ENCODE data around the gene FBXL7. TPM values are rescaled to one million over a fixed set of nuclear protein-coding genes. Genes with fewer than 3 reads are reported as not detected.
A peak's percentile ranks its signal among the peaks of the same experiment; 100 is the strongest.

The FBXL7 gene
- total RNA-seq, 1 donor from 2014 or later = 13.3 TPM

GRCh38 chr5:15718421-15719179 is 218.6 kb downstream of the FBXL7 start:
- no peak for TF ChIP-seq CTCF (IDR thresholded peaks at IDR 0.05)
- DNase-seq = no peak
- no peak for ATAC-seq
- intact Hi-C loops (cut with DNase I) = no loop called here
- Histone ChIP-seq H3K4me1 (peaks cover 2% of the 10 kb centered on the region), H3K27ac (no peak overlapping the region), H3K36me3 (no peaks in the 10 kb centered on the region), H3K4me3 (no peak overlapping the region), H3K27me3 (no peaks in the 10 kb centered on the region), H3K9me3 (no peaks in the 10 kb centered on the region)

DNA sequence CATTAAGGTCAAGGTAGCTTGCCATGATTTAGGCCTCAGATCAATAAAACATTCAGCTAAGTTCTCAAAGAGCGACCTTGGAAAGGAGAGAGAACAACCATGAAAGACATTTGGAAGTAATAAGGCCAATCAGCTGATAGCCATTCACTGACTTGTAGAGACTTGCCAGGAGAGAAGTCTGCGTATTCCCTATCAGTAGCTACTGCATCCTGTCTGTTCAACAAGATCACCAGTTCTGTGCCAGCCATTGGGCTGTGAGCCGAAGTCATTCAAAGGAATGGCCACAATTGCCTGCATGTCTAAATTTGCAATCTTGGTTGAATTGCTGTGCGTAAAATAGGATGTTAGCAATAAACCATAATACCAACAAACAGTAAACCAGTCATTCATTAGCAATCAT is 219.8 kb downstream of the FBXL7 start:
- H3K9me3 ChIP-seq = no peaks in the 10 kb centered on the region
- H3K27me3 ChIP-seq = no peaks in the 10 kb centered on the region
- DNase-seq (no peak), ATAC-seq (no peak)
- no peak for TF ChIP-seq CTCF (IDR thresholded peaks at IDR 0.05)
- intact Hi-C loops (cut with DNase I) = no loop called here
- H3K4me1 ChIP-seq = peaks cover 2% of the 10 kb centered on the region
- no peak overlapping the region for H3K4me3 ChIP-seq
- H3K36me3 ChIP-seq = no peaks in the 10 kb centered on the region
- no peak overlapping the region for H3K27ac ChIP-seq

DNA sequence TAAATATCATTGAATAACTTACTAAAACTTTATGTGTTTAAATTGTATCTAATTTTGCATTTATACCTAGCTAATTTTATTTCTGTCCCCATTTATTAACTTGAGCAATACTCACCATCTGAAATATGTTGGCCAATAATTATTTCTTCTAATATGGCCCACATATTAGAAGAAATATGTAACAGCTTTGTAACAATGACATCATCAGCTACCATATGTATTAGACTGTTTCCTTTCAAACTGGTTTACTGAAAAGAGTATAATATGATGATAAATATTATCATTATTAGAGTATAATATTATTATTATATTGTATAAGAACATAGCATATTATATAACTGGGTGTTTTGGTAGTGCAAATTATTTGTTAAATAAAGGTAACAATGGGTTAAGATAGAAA is 220.5 kb downstream of the FBXL7 start:
- ATAC-seq (no peak), DNase-seq (no peak)
- no peak for TF ChIP-seq CTCF (IDR thresholded peaks at IDR 0.05)
- no peak overlapping the region for H3K27ac ChIP-seq
- H3K4me3 ChIP-seq = no peak overlapping the region
- intact Hi-C loops (cut with DNase I) = no loop called here
- no peaks in the 10 kb centered on the region for H3K9me3 ChIP-seq
- no peaks in the 10 kb centered on the region for H3K36me3 ChIP-seq
- H3K27me3 ChIP-seq = no peaks in the 10 kb centered on the region
- H3K4me1 ChIP-seq = peaks cover 2% of the 10 kb centered on the region

GRCh38 chr5:15722305-15722704 is 222.3 kb downstream of the FBXL7 start:
- intact Hi-C loops (cut with DNase I) = no loop called here
- peak; percentile 96 for ATAC-seq

DNA sequence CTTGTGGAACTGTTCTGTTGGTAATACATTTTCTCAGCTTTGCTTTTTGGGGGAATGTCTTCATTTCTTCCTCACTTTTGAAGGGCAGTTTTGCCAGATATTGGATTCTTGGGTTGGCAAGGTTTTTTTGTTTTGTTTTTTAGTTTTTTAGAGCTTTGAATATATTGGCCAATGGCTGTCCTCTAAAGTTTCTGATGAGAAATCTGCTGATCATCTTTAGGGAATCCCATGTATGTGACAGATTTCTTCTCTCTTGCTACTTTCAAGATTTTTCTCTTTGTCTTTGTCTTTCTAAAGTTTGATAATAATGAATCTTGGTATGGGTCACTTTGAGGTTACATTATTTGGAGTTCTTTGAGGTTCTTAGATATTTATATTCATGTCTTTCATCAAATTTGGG is 227.4 kb downstream of the FBXL7 start:
- H3K9me3 ChIP-seq = peaks cover 6% of the 10 kb centered on the region
- H3K4me3 ChIP-seq = no peak overlapping the region
- H3K27me3 ChIP-seq = no peaks in the 10 kb centered on the region
- H3K27ac ChIP-seq = no peak overlapping the region
- DNase-seq (no peak), ATAC-seq (no peak)
- intact Hi-C loops (cut with DNase I) = no loop called here
- no peaks in the 10 kb centered on the region for H3K4me1 ChIP-seq
- no peaks in the 10 kb centered on the region for H3K36me3 ChIP-seq
- TF ChIP-seq CTCF (IDR thresholded peaks at IDR 0.05) = no peak

More at GRCh38 chr5:15722305-15722704, 222.3 kb downstream of the FBXL7 start:
- H3K27ac ChIP-seq = no peak overlapping the region
- H3K36me3 ChIP-seq = no peaks in the 10 kb centered on the region
- H3K4me3 ChIP-seq = no peak overlapping the region
- no peaks in the 10 kb centered on the region for H3K27me3 ChIP-seq
- DNase-seq = peak; percentile 58
- peaks cover 2% of the 10 kb centered on the region for H3K9me3 ChIP-seq
- TF ChIP-seq CTCF (IDR thresholded peaks at IDR 0.05) = no peak
- peaks cover 2% of the 10 kb centered on the region for H3K4me1 ChIP-seq
